ENCODE data around the gene BECN2.

DNA sequence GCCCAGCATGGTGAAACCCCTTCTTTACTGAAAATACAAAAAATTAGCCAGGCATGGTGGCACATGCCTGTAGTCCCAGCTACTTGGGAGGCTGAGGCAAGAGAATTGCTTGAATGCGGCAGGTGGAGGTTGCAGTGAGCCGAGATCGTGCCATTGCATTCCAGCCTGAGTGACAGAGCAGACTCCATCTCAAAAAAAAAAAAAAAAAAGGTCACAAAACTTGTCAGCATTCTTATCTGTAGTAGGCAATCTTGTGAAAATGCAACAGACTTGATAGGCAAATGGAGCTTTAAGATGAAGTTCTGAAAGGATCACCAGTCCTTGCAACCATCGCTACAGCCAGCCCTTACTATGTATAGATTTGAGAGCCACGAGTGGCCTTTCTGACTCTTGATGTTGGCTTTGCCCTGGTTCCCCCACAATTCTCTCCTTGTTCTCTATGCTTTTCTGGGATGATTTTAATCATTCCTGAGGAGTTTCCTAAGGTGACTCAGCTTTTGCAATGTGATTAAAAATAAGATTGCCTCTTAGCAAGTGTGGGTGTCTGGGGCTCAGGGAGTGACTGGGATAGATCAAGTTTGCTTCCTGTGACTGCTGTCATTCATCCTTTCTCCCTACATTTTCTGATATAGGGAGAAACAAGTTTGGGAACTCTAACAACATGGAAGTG is 48.4 kb downstream of the BECN2 start:
- TF ChIP-seq, protein P1, sequence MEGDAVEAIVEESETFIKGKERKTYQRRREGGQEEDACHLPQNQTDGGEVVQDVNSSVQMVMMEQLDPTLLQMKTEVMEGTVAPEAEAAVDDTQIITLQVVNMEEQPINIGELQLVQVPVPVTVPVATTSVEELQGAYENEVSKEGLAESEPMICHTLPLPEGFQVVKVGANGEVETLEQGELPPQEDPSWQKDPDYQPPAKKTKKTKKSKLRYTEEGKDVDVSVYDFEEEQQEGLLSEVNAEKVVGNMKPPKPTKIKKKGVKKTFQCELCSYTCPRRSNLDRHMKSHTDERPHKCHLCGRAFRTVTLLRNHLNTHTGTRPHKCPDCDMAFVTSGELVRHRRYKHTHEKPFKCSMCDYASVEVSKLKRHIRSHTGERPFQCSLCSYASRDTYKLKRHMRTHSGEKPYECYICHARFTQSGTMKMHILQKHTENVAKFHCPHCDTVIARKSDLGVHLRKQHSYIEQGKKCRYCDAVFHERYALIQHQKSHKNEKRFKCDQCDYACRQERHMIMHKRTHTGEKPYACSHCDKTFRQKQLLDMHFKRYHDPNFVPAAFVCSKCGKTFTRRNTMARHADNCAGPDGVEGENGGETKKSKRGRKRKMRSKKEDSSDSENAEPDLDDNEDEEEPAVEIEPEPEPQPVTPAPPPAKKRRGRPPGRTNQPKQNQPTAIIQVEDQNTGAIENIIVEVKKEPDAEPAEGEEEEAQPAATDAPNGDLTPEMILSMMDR (IDR thresholded peaks at IDR 0.05), result no peak
- no peak for TF ChIP-seq POLR2A (IDR thresholded peaks at IDR 0.05)

Measured in body of pancreas (tissue), 4 donors.